Activated CD8-positive, alpha-beta memory T cell treated with anti-CD3 and anti-CD28 coated beads, Interleukin-2, amount 50 U/mL, for 1 hour (primary cell): ENCODE data around the gene DMBX1.

Experiments
- DNase-seq: peaks from one replicate; pipeline ENCODE4 v3.0.0-alpha.2; 2020; ENCODE audit errors: extremely low read depth

Gene DMBX1

GRCh38 chr1:46525253-46525983, 35.8 kb downstream of the DMBX1 start:
- DNase-seq, result no peak

GRCh38 chr1:46526013-46526690, 36.5 kb downstream of the DMBX1 start:
- no peak for DNase-seq

GRCh38 chr1:46526691-46527291, 37.2 kb downstream of the DMBX1 start:
- no peak for DNase-seq

- no peak for DNase-seq
Measured at GRCh38 chr1:46527474-46528296, 38.0 kb downstream of the DMBX1 start.

- DNase-seq, result no peak
Measured at GRCh38 chr1:46528297-46528955, 38.8 kb downstream of the DMBX1 start.

GRCh38 chr1:46529031-46529630, 39.5 kb downstream of the DMBX1 start:
- DNase-seq, result no peak

- no peak for DNase-seq
Measured at GRCh38 chr1:46530311-46530710, 40.7 kb downstream of the DMBX1 start.

GRCh38 chr1:46530791-46531409, 41.3 kb downstream of the DMBX1 start:
- no peak for DNase-seq

- no peak for DNase-seq
Measured at GRCh38 chr1:46532095-46532494, 42.5 kb downstream of the DMBX1 start.

GRCh38 chr1:46532498-46533178, 43.0 kb downstream of the DMBX1 start:
- DNase-seq, result no peak

- DNase-seq, result no peak
Measured at GRCh38 chr1:46533179-46533864, 43.7 kb downstream of the DMBX1 start.

GRCh38 chr1:46535063-46535462, 45.4 kb downstream of the DMBX1 start:
- DNase-seq, result no peak

- no peak for DNase-seq
Measured at GRCh38 chr1:46536527-46536926, 46.9 kb downstream of the DMBX1 start.

GRCh38 chr1:46537651-46538050, 48.0 kb downstream of the DMBX1 start:
- no peak for DNase-seq

GRCh38 chr1:46538147-46538546, 48.5 kb downstream of the DMBX1 start:
- DNase-seq, result no peak
